Chondrocyte (in vitro differentiated cells): Measurements from ENCODE around the gene TJP2. TPM values are rescaled to one million over a fixed set of nuclear protein-coding genes. Genes with fewer than 3 reads are reported as not detected.

Experiments used
- DNase-seq: peaks from one replicate; pipeline ENCODE4 v3.0.0; 2021; ENCODE audit warnings: mixed read lengths, low spot score
- H3K27ac Mint-ChIP-seq: one replicate; pipeline ENCODE4 v1.8.0; 2021; ENCODE audit warnings: mild to moderate bottlenecking, moderate library complexity, mixed read lengths; ENCODE audit not compliant: unreplicated experiment
- H3K27me3 Mint-ChIP-seq: 2 replicates; pipeline ENCODE4 v1.8.0; 2021; ENCODE audit warnings: low read depth, mixed read lengths
- H3K36me3 Mint-ChIP-seq: 2 replicates; pipeline ENCODE4 v1.8.0; 2021; ENCODE audit warnings: low read depth, mixed read lengths
- H3K4me1 Mint-ChIP-seq: 2 replicates; pipeline ENCODE4 v1.8.0; 2021; ENCODE audit warnings: low read depth, mild to moderate bottlenecking, mixed read lengths
- H3K4me3 Mint-ChIP-seq: one replicate; pipeline ENCODE4 v1.8.0; 2021; ENCODE audit warnings: mild to moderate bottlenecking, moderate library complexity, mixed read lengths; ENCODE audit not compliant: unreplicated experiment
- H3K9me3 Mint-ChIP-seq: 2 replicates; pipeline ENCODE4 v1.8.0; 2021; ENCODE audit warnings: low read depth, mixed read lengths
- CTCF ChIP-seq: fragments of 200-600 bp; sonication (generic); IDR thresholded peaks from 2 replicates; pipeline ENCODE4 v1.5.0; 2021; ENCODE audit warnings: antibody characterized with exemption, mild to moderate bottlenecking, moderate library complexity
- total RNA-seq: library from RNA; stranded (reverse); gene quantifications from 3 replicates; pipeline ENCODE4 v1.2.1, GENCODE V29; 2021

Gene TJP2
- total RNA-seq, 1 donor from 2014 or later = 50.6 TPM

GRCh38 chr9:69172895-69173294, 1.2 kb upstream of the TJP2 start:
- peaks cover 34% of the 10 kb centered on the region for H3K4me1 Mint-ChIP-seq
- H3K9me3 Mint-ChIP-seq = no peaks in the 10 kb centered on the region
- no peak overlapping the region for H3K27ac Mint-ChIP-seq
- H3K36me3 Mint-ChIP-seq = peaks cover 2% of the 10 kb centered on the region
- H3K4me3 Mint-ChIP-seq = peak overlapping the region; percentile 85
- no peaks in the 10 kb centered on the region for H3K27me3 Mint-ChIP-seq
- no peak for TF ChIP-seq CTCF
- DNase-seq = no peak

- no peaks in the 10 kb centered on the region for H3K9me3 Mint-ChIP-seq
- TF ChIP-seq CTCF = no peak
- peak overlapping the region; percentile 58 for H3K27ac Mint-ChIP-seq
- peak overlapping the region; percentile 85 for H3K4me3 Mint-ChIP-seq
- no peaks in the 10 kb centered on the region for H3K27me3 Mint-ChIP-seq
- no peak for DNase-seq
- peaks cover 2% of the 10 kb centered on the region for H3K36me3 Mint-ChIP-seq
- peaks cover 40% of the 10 kb centered on the region for H3K4me1 Mint-ChIP-seq
These were observed 583 bp upstream of the TJP2 start for GRCh38 chr9:69173497-69173890.

GRCh38 chr9:69174616-69175463, 763 bp downstream of the TJP2 start:
- peaks cover 2% of the 10 kb centered on the region for H3K36me3 Mint-ChIP-seq
- no peaks in the 10 kb centered on the region for H3K9me3 Mint-ChIP-seq
- H3K4me3 Mint-ChIP-seq = peak overlapping the region; percentile 85
- no peaks in the 10 kb centered on the region for H3K27me3 Mint-ChIP-seq
- TF ChIP-seq CTCF = no peak
- no peak for DNase-seq
- peak overlapping the region; percentile 95 for H3K27ac Mint-ChIP-seq
- H3K4me1 Mint-ChIP-seq = peaks cover 51% of the 10 kb centered on the region

GRCh38 chr9:69175486-69175885, 1.4 kb downstream of the TJP2 start:
- no peak for TF ChIP-seq CTCF
- Mint-ChIP-seq H3K9me3 (no peaks in the 10 kb centered on the region), H3K36me3 (peaks cover 2% of the 10 kb centered on the region), H3K4me1 (peaks cover 57% of the 10 kb centered on the region), H3K27ac (peak overlapping the region; percentile 95), H3K4me3 (peak overlapping the region; percentile 85), H3K27me3 (no peaks in the 10 kb centered on the region)
- DNase-seq = no peak

- no peak overlapping the region for H3K4me3 Mint-ChIP-seq
- H3K36me3 Mint-ChIP-seq = no peaks in the 10 kb centered on the region
- H3K27me3 Mint-ChIP-seq = no peaks in the 10 kb centered on the region
- TF ChIP-seq CTCF = no peak
- no peak for DNase-seq
- H3K4me1 Mint-ChIP-seq = peaks cover 67% of the 10 kb centered on the region
- no peak overlapping the region for H3K27ac Mint-ChIP-seq
- H3K9me3 Mint-ChIP-seq = no peaks in the 10 kb centered on the region
These were observed 2.5 kb downstream of the TJP2 start for GRCh38 chr9:69176471-69177171.
